Right lobe of liver (tissue), 4 donors: Measurements from ENCODE around the gene PTPRD.

Experiments used
- CTCF ChIP-seq, 4 donors: fragments of 200-600 bp in 3 of 4; fragments of 450-650 bp in 1 of 4; IDR thresholded peaks; one replicate each; pipeline versions ENCODE4 v1.5.1 to v1.8.0; 2016 to 2022; ENCODE audit warnings: antibody characterized with exemption in 4 of 4, mild to moderate bottlenecking in 2 of 4
- POLR2A ChIP-seq: fragments of 450-650 bp; IDR thresholded peaks from one replicate; pipeline ENCODE4 v1.6.1; 2017; ENCODE audit warnings: antibody characterized with exemption, mild to moderate bottlenecking
- donor health status: DM: no; HTN: no; CAD: no.
- donor health status: DM: no; HTN: no; CAD: no.
- donor health status: DM: no; HTN: yes; CAD: no.

- TF ChIP-seq POLR2A = no peak
- TF ChIP-seq CTCF (IDR thresholded peaks at IDR 0.05) = no peak
Observed at GRCh38 chr9:8863886-8864544, 1748.8 kb downstream of the PTPRD start.
